Articular chondrocyte of knee joint (primary cell): ENCODE data around the gene MAS1L. TPM values are rescaled to one million over a fixed set of nuclear protein-coding genes. Genes with fewer than 3 reads are reported as not detected.

Experiments used
- total RNA-seq: library from RNA; depleted of rRNA; stranded (reverse); fragments of >200 nt; gene quantifications from 2 replicates; pipeline ENCODE4 v1.2.3, GENCODE V29; 2012

Gene MAS1L
- total RNA-seq: not detected in 2 replicates

DNA sequence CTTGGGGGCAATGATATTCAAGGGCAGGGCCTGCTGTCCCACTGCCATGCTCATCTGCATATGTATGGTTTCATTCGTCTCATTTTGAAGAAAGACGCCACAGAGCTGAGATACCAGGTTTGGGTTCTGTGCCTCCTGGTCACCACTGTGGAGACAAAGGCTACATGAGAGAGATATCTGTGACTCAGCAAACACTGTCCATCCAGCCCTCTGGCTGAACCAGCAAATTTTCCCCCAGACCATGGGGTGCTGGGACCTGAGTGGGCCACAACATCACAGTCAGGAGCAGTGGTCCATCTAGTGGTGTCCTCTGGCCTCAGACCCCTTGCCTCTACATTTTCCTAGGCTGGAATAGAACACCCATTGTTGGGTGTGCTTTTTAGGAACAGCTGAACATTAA is at the start of gene MAS1L:
Gene MAS1L (minus strand): TSS at position 297 of the 400 bp plus-strand sequence. CDS start 54 bp downstream, at position 243.

GRCh38 chr6:29456971-29457370 is 30.8 kb downstream of the MAS1L start, which contains the start of the genes OR11A1 and OR2H1:
Gene OR11A1 (minus strand): TSS chr6:29457071. CDS start chr6:29427641, 29,430 bp downstream.
Gene OR2H1 (plus strand): TSS chr6:29457155. CDS start chr6:29461770, 4,615 bp downstream.

GRCh38 chr6:29439006-29439405 is 48.8 kb downstream of the MAS1L start, which contains the start of gene OR10C1:
Gene OR10C1 (plus strand): TSS chr6:29439306. CDS start chr6:29440016, 710 bp downstream.

Other genes starting within 250 kb of the MAS1L start
- gene OR14J1, start 186.3 kb downstream of the MAS1L start, total RNA-seq: not detected in 2 replicates
- gene OR5V1, start 119.1 kb downstream of the MAS1L start, total RNA-seq: not detected in 2 replicates
- not detected in 2 replicates for gene OR12D3, start 112.7 kb downstream of the MAS1L start, total RNA-seq
- gene OR12D2, start 92.3 kb downstream of the MAS1L start, total RNA-seq: not detected in 2 replicates
- not detected in 2 replicates for gene OR12D1, start 73.0 kb downstream of the MAS1L start, total RNA-seq
- gene OR10C1, start 48.6 kb downstream of the MAS1L start, total RNA-seq: not detected in 2 replicates
- not detected in 2 replicates for gene OR11A1, start 30.9 kb downstream of the MAS1L start, total RNA-seq
- not detected in 2 replicates for gene OR2H1, start 30.8 kb downstream of the MAS1L start, total RNA-seq
- gene UBD, start 71.8 kb upstream of the MAS1L start, total RNA-seq: 0.22 TPM in 1 of 2 replicates, not detected in the other
- gene OR2H2, start 97.2 kb upstream of the MAS1L start, total RNA-seq: not detected in 2 replicates
- gene GABBR1, start 145.2 kb upstream of the MAS1L start, total RNA-seq: 13.7 and 19.1 TPM in 2 replicates
- under 0.01 TPM in 1 of 2 replicates, not detected in the other for gene MOG, start 169.1 kb upstream of the MAS1L start, total RNA-seq
- not detected in 2 replicates for gene ZFP57, start 193.2 kb upstream of the MAS1L start, total RNA-seq
- 5.0 and 16.4 TPM in 2 replicates for gene HLA-F, start 235.5 kb upstream of the MAS1L start, total RNA-seq